Measurements from ENCODE around the gene ITPA. TPM values are rescaled to one million over a fixed set of nuclear protein-coding genes. Genes with fewer than 3 reads are reported as not detected.

The ITPA gene
- total and polyA plus RNA-seq, 2 of the 8 experiments (the other 6 are each of a cell fraction or from before 2014, with no cell fraction given): 88.2 to 94.0 TPM

GRCh38 chr20:3245156-3245555, 35.9 kb downstream of the ITPA start (continued):
- no peak for TF ChIP-seq CTCF (IDR thresholded peaks at IDR 0.05; ENCODE audit: control extremely low read depth in 1 of 3, insufficient read depth in 1 of 3, low read depth in 1 of 3, low read length in 3 of 3)
